HG03354 (cell line): ENCODE results near the gene KCND3.
A peak's percentile ranks its signal among the peaks of the same experiment; 100 is the strongest.

Experiments
- ATAC-seq: cut with Tn5 transposase; IDR thresholded peaks from one replicate; pipeline ENCODE4 v1.9.1; 2021; ENCODE audit warnings: mild to moderate bottlenecking; ENCODE audit not compliant: unreplicated experiment, poor library complexity, severe bottlenecking

The KCND3 gene

DNA sequence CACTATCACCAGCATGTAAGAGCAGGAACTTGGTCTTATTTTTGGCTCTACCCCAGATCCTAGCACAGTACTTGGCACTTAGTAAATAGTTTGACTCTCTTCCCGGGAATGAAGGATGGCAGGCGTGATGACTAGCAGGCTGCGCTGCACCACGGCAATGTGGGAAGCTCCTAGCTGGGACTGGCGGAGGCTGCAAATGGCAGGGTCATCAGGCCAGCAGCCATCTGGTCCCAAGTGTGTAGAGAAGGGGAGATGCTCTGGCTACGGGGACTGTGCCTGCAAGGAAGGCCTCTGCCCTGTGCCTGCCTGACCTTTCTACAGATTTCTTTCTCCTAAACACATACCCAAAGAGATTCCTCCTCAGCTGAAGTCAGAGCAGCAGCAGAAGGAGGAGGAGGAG is 95.0 kb downstream of the KCND3 start:
- ATAC-seq, result no peak

- ATAC-seq, result no peak
Observed at GRCh38 chr1:111891566-111891965, 97.9 kb downstream of the KCND3 start.

- ATAC-seq, result no peak
Observed at GRCh38 chr1:111888740-111889376, 100.6 kb downstream of the KCND3 start.

- ATAC-seq, result no peak
Observed at GRCh38 chr1:111887875-111888274, 101.6 kb downstream of the KCND3 start.

DNA sequence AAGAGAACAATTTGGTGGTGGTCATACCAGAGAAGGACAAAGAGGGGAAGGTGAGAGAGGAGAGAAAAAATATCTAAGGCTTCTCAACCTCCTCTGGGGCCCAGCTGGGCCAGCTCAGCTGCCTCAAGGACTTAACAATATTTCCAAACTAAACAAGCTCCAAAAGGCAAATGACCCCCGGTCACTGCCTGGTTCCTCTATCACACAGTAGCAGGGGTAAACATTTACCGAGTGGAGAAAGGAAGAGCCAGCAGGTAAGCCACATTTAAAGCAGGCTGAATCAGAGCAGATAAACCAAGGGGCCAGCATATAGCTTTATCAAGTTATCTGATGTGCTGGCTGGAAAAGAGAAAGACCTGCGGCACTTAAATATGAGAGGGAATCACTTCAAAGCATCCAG is 102.1 kb downstream of the KCND3 start:
- no peak for ATAC-seq

GRCh38 chr1:111886741-111887140 is 102.7 kb downstream of the KCND3 start:
- ATAC-seq, result no peak

- ATAC-seq, result no peak
Observed at GRCh38 chr1:111884772-111885443, 104.6 kb downstream of the KCND3 start.

GRCh38 chr1:111882986-111883560 is 106.4 kb downstream of the KCND3 start:
- ATAC-seq, result no peak

GRCh38 chr1:111882559-111882958 is 106.9 kb downstream of the KCND3 start:
- ATAC-seq, result no peak

DNA sequence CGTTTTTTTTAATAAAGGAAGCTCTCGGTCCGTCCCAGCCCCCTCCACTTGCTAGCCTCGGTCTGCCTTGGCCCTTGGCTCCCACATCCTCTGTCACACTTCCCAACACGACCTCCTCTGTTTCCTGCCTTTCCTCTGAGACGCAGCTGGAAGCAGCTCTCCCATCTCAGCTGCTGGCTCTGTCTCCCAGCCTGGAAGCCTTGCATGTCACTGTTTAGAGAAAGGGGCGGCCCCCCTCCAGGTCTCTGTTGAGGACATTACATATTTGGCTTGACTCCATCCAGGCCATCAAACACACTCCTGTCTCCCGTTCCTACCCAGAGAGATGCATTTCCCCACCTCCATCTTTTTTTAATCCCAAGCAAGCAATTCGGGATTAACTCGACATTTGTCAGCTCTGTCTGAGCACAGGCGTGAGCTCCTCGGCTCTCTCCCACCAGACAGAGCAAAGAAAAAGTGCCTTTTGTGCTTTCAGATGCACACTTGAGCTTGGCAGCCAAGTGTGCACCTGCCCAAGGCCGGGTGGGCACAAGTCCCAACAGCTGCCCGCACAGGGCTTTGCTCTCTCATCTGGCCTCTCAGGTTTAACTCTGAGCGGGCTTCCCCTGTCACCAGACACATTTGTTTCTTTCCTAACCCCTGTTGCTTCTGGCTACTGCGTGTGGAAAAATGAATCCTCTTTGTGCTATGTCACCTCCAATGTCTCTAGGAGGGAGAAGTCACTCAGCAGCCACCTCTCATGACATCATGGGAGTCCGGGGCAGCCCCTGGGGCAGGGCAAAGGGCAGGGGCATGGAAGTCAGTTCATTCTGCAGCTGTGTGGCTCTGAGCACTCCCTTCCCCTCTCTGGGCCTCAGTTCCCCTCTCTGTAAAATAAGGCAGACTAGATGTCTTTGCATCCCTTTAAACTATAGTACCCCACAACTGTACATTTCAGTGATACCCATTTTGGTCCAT is 108.3 kb downstream of the KCND3 start:
- no peak for ATAC-seq

GRCh38 chr1:111879081-111879480 is 110.4 kb downstream of the KCND3 start:
- no peak for ATAC-seq

- ATAC-seq, result peak; percentile 49
Observed at GRCh38 chr1:111878649-111879048, 110.8 kb downstream of the KCND3 start.

DNA sequence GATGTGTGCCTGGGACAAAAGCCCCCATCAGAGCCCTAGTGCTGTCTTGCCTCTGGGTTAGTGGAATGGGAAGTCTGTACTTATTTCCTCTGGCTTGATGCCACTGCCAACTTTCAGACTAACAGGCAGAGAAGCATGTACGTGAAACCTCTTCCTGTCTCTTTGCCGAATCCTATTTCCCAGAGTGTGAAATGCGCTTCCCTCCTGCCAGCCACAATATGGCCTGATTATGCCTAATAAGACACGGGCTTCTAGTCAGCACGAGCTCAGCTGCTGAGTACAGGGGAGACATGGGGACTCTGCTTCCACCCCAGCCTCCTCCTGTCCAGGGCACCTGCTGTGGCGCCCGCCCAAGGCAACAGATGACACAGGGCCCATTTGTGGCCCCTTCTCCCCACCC is 111.4 kb downstream of the KCND3 start:
- ATAC-seq, result no peak

DNA sequence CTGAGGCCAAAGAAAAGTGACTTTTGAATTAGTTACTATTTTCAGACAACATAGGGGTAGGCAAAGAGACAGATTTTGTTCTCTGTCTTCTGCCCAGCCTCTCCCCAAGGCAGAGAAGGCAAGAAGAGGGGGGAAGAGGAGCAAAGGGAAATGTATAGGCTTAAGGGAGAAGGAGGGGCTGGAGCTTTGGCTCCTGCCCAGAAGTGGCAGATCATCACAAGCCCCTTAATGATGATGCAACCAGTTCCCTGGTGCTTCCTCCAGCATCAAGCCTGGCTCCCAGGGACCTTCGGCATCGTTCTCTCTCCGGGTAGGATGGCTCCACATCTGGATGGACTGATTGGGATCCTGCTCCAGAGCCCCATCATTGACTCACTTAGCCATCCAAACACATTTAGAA is 112.8 kb downstream of the KCND3 start:
- no peak for ATAC-seq

GRCh38 chr1:111875640-111876039 is 113.8 kb downstream of the KCND3 start:
- ATAC-seq, result no peak

DNA sequence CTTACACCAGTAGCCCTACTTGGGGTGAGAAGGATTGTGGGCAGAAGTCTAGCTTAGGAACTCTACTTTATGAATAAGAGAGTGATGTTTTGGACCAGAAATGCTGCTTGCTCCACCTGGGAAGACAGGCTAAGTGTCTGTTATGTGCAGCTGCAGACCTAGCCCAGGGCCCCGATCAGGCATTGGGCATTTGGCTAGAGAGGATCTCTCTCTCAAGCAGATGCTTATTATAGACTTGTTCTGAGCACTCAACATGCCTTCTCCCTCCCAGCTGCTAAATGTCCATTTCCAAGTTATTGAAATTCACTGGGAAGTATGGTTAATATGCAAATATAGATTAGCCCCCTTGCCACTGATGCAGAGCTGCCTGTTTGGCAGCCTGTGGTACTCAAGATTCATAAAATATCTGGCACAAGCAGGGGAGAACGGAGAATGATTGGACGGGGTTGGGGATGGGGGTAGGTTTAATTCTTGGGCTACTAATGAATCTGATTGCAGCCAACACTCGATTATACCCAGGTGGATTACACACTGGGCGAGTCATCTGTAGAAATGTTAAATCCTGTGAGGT is 115.9 kb downstream of the KCND3 start:
- ATAC-seq, result no peak

DNA sequence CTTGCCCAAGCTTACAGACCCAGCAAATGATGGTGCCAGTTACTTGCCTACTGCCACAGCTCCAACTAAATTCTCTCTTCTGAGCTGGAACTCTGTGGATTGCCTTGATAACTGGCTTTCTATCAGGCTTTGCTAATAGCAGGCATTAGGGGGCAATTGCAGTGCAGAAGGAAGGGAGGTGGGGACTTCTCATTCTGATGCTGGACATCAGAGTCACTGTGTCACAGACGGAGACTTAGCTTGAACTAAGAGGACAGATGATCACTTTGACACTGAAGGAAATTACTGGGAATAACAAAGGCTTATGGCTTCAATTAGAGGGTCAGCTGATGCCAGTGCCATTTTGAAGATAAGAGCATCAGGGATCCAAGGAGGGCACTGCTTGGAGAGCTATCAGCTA is 119.3 kb downstream of the KCND3 start:
- no peak for ATAC-seq

DNA sequence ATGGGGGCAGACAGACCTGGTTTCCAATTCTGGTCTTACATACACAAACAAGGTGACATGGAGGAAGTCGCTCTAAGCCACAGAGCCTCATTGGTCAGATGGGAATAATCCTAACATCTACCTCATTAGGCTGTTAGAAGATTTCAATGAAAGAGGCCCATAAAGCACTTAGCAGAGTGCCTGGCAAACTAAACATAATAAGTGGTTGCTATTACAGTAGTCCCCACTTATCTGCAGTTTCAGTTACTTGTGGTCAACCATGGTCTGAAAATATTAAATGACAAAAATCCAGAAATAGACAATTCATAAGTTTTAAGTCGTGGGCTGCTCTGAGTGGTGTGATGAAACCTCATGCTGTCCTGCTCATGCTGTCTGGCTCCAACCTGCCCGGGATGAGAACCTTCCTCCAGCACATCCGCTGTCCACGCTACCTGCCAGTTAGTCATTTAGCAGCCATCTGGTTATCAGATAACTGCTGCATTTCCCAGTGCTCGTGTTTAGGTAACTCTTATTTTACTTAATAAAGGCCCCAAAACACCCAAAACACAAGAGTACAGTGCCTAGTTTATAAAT is 121.5 kb downstream of the KCND3 start:
- no peak for ATAC-seq

DNA sequence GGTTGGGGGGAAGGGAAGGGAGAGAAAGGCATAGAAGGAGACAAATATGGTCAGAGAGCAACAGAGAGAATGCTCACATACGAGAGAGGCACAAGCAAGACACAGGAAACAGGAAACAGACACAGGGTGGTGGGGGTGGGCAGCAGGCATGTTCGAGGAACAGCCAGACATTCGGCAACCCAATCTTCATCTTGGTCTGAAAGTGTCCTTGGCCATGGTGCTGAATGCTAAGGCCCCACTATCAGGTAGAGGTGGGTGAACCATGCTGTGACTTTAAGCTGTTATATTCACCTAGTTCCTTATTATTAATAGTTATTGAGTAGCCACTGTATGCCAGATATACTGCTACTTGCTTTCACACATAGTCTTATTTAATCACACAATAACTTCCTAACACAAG is 124.6 kb downstream of the KCND3 start:
- ATAC-seq, result no peak

DNA sequence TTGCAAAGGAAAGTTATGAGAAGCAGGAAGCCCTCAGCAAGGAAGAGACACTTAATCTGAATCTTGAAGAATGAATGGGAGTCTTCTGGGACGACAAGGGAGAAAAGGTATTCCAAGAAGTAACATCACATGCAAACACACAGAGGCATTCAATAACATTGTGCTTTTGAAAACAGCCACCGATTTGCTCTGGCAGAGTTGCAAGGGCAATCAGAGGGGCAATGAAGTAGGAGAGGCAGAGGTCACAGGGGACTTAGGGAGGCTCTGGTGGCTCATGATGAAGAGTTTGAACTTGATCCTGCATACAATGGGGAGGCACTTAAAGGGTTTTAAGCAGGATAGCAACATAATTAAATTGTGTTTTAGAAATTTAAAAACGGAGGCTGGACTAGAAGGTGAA is 126.1 kb downstream of the KCND3 start:
- ATAC-seq, result no peak
